ENCODE data around the gene SIPA1L3. TPM values are rescaled to one million over a fixed set of nuclear protein-coding genes. Genes with fewer than 3 reads are reported as not detected.
"Not testable (repeated sequence)": the region's sequence is repeated elsewhere in the genome, so short reads cannot be mapped to it uniquely, and the experiment has no call there.

SIPA1L3 gene
- polyA plus RNA-seq, 12 donors: 6.8 to 24.9 (median 9.1) TPM; not detected in 1

- DNase-seq: no peak
Observed at GRCh38 chr19:37905946-37906868, 801 bp upstream of the SIPA1L3 start, which contains the start of gene WDR87. Gene WDR87 (minus strand): TSS chr19:37906594. CDS start chr19:37898239, 8,355 bp downstream.

- DNase-seq: no peak
Observed at GRCh38 chr19:37907735-37908455, 887 bp downstream of the SIPA1L3 start.

- no peak for DNase-seq
Observed at GRCh38 chr19:37909661-37910199, 2.7 kb downstream of the SIPA1L3 start.

GRCh38 chr19:37914908-37915307 lies 7.9 kb downstream of the SIPA1L3 start:
- DNase-seq: no peak

GRCh38 chr19:37920591-37921450 lies 13.8 kb downstream of the SIPA1L3 start:
- no peak for DNase-seq

- DNase-seq: not testable (repeated sequence)
Observed at GRCh38 chr19:37924573-37924972, 17.6 kb downstream of the SIPA1L3 start.

GRCh38 chr19:37925212-37925611 lies 18.2 kb downstream of the SIPA1L3 start:
- no peak for DNase-seq

- DNase-seq: no peak
Observed at GRCh38 chr19:37926255-37926654, 19.2 kb downstream of the SIPA1L3 start.

- no peak for DNase-seq
Observed at GRCh38 chr19:37926711-37927110, 19.7 kb downstream of the SIPA1L3 start.

GRCh38 chr19:37928527-37929286 lies 21.7 kb downstream of the SIPA1L3 start:
- no peak for DNase-seq

- DNase-seq: no peak
Observed at GRCh38 chr19:37929355-37929923, 22.4 kb downstream of the SIPA1L3 start.

- DNase-seq: no peak
Observed at GRCh38 chr19:37930416-37930815, 23.4 kb downstream of the SIPA1L3 start.

- DNase-seq: peak; percentile 54
Observed at GRCh38 chr19:37931881-37932655, 25.1 kb downstream of the SIPA1L3 start.

- DNase-seq: no peak
Observed at GRCh38 chr19:37932985-37933936, 26.3 kb downstream of the SIPA1L3 start.

- peak; percentile 56 for DNase-seq
Observed at GRCh38 chr19:37933937-37934358, 26.9 kb downstream of the SIPA1L3 start.

GRCh38 chr19:37935341-37935740 lies 28.3 kb downstream of the SIPA1L3 start:
- DNase-seq: no peak

GRCh38 chr19:37936166-37936565 lies 29.2 kb downstream of the SIPA1L3 start:
- no peak for DNase-seq

GRCh38 chr19:37936886-37937285 lies 29.9 kb downstream of the SIPA1L3 start:
- no peak for DNase-seq
